Suprapubic skin (tissue), 4 donors: ENCODE data around the gene TFIP11.

ENCODE experiments used
- CTCF ChIP-seq, 2 donors: fragments of 200-600 bp in 1 of 2; fragments of 450-650 bp in 1 of 2; sonication (generic) in 1 of 2; IDR thresholded peaks; one replicate each; pipeline ENCODE4 v1.5.1; 2016 to 2019; ENCODE audit warnings: antibody characterized with exemption in 2 of 2, mild to moderate bottlenecking in 1 of 2, moderate library complexity in 1 of 2
- EP300 ChIP-seq: sonication (generic); formaldehyde crosslinking; IDR thresholded peaks from one replicate; pipeline ENCODE4 v1.6.1; 2017; ENCODE audit warnings: antibody characterized with exemption
- POLR2A ChIP-seq, 2 donors: fragments of 450-650 bp; IDR thresholded peaks; one replicate each; pipeline ENCODE4 v1.6.1; 2017; ENCODE audit warnings: antibody characterized with exemption in 2 of 2, mild to moderate bottlenecking in 2 of 2, moderate library complexity in 2 of 2
- POLR2AphosphoS5 ChIP-seq, 3 donors: sonication (generic); formaldehyde crosslinking; IDR thresholded peaks; one replicate each; pipeline ENCODE4 v1.6.1; 2017; ENCODE audit warnings: antibody characterized with exemption in 3 of 3

DNA sequence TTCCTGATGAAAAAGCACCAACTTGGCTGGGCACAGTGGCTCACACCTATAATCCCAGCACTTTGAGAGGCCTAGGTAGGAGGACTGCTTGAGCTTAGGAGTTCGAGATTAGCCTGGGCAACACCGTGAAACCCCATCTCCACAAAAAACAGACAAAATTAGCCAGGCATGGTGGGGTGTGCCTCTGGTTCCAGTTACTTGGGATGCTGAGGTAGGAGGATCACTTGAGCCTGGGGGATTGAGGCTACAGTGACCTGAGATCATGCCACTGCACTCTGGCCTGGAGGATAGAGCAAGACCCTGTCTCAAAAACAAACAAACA lies 31.7 kb downstream of the TFIP11 start:
- TF ChIP-seq CTCF (IDR thresholded peaks at IDR 0.05) (no peak), POLR2A (IDR thresholded peaks at IDR 0.05) (no peak), EP300 (no peak), POLR2AphosphoS5 (IDR thresholded peaks at IDR 0.05) (no peak)
